Caki2 (cell line): ENCODE measurements around the gene SCAMP5. TPM values are rescaled to one million over a fixed set of nuclear protein-coding genes. Genes with fewer than 3 reads are reported as not detected.

Experiments
- DNase-seq: peaks from one replicate; pipeline ENCODE4 v3.0.0-alpha.2; 2015; ENCODE audit warnings: low read depth
- in situ Hi-C: cut with HindIII; loops from 2 replicates; pipeline ENCODE4 v1.10.0; 2016; ENCODE audit warnings: low sequenced_read_pairs, low pct_unique_long_range_greater_than_20kb, mixed read lengths
- total RNA-seq: library from RNA; depleted of rRNA; stranded (reverse); fragments of >200 nt; shearing (Covaris generic); gene quantifications from 2 replicates; pipeline ENCODE4 v1.2.3, GENCODE V29; 2014; ENCODE audit warnings: low replicate concordance

The SCAMP5 gene
- total RNA-seq, 1 experiment from 2014 or later = 0.88 TPM

DNA sequence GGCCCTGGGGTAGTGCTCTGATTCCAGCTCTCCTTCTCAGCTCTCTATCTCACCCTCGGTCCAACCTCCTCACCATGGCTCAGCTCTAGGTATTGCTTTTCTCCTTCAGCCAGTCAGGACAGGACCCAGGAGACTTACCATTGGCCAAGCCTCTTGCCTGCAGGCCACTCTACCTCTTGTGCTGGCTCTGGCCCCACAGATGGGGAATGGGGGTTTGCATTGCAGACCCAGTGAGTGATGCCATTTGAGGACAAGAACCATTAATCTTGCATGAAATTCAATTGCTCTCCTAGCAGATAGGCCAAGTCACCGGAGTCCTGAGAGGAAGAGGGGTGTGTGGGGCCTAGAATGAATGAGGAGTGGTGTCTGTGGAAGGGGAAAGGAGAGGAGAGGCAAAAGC, 32.7 kb upstream of the SCAMP5 start:
- in situ Hi-C loops = loop anchor here (25.0 kb wide), 1 partner anchor 325 kb away; no protein-coding TSS in a partner anchor

DNA sequence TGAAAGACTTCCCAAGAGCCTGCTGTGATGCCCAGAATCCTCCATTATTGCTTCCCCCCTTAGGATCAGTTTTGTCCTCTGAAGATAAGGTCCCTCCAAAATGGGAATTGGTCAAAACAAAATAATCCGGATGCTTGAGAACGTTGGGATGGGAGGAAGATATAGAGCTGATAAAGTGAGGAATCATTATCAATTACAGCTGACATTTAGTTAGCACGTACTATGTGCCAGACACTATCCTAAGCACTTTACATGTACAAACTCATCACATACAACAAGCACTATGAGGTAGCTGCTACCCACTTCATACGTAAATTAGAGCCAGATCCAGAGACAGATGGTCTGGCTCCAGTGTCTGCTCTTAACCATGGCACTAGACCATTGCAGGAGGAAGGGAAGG, 32.1 kb upstream of the SCAMP5 start:
- in situ Hi-C loops = loop anchor here (25.0 kb wide), 1 partner anchor 326 kb away; no protein-coding TSS in a partner anchor
- no peak for DNase-seq

More for the DNA sequence above, 32.7 kb upstream of the SCAMP5 start:
- no peak for DNase-seq

DNA sequence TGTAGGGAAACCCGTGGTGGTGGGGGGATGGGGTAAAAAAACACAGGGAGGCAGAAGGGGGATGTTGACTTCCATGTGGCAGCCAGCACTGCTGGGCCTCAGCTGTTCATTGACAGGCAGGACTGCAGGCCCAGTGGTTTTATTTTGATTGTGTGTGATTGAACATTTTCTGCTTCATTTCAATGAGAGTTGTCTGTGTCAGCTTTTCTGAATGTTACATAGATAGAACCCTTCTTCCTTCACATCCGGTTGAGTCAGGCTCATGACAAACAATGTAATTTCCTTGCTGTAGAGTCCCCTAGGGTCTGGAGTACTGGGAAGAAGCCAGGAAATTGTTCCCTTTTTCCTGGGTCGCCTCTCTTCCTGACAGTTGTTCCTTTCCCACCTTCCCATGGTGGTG, 30.6 kb upstream of the SCAMP5 start:
- in situ Hi-C loops = loop anchor here (25.0 kb wide), 1 partner anchor 327 kb away; no protein-coding TSS in a partner anchor
- DNase-seq = no peak

- DNase-seq = no peak
- in situ Hi-C loops = loop anchor here (25.0 kb wide), 1 partner anchor 330 kb away; no protein-coding TSS in a partner anchor
Observed at GRCh38 chr15:74967670-74968069, 27.7 kb upstream of the SCAMP5 start.

GRCh38 chr15:74976159-74976558, 19.2 kb upstream of the SCAMP5 start:
- in situ Hi-C loops = no loop called here

DNA sequence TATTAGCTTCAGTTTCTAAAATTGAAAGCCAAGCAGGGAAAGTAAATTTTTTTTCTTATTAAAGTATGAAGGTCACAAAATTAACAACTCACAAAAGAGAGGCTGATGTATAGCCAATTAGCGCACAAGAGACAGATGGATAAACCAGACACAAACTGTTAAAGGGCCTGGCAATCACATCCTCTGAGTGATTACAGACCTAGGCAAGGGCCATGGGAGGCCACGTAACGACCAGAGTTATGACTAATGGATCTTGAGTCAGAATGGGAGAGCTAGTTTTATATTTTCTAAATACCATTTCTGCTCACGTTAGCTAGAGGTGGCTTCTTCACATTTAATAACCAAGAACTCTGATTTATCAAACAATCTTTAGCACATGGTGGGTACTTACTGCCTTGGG, 17.8 kb upstream of the SCAMP5 start:
- no peak for DNase-seq
- in situ Hi-C loops = no loop called here

More at GRCh38 chr15:74976159-74976558, 19.2 kb upstream of the SCAMP5 start:
- no peak for DNase-seq

GRCh38 chr15:74978077-74978476, 17.3 kb upstream of the SCAMP5 start:
- in situ Hi-C loops = no loop called here
- no peak for DNase-seq

- in situ Hi-C loops = no loop called here
- DNase-seq = no peak
Observed at GRCh38 chr15:74978503-74978902, 16.9 kb upstream of the SCAMP5 start.

- in situ Hi-C loops = no loop called here
Observed at GRCh38 chr15:74982183-74982582, 13.2 kb upstream of the SCAMP5 start.

DNA sequence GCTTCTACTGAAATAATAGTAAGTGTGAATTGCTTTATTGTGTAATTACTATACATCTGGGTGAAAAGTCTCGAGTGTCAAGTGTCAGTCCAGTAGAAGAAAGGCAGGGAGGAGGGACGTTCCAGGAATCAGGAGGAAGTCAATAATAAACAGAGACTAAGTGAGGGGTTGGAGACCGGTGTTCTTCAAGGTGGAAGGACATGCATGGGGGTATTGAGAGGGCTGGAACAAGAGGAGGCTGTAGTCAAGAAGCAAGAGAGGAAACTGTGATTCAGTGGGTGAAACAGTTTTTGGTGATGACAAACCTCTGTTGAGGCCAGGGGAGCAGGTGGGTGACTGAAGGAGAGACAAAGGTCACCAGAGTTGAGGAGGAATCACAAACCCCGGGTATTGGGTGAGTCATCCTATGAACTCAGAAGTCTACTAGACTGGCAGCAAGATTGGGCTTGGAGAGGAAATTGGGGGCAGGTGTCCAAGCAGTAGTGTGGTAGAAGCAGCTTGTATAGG, 11.6 kb upstream of the SCAMP5 start:
- in situ Hi-C loops = no loop called here
- no peak for DNase-seq

More at GRCh38 chr15:74982183-74982582, 13.2 kb upstream of the SCAMP5 start:
- DNase-seq = no peak

DNA sequence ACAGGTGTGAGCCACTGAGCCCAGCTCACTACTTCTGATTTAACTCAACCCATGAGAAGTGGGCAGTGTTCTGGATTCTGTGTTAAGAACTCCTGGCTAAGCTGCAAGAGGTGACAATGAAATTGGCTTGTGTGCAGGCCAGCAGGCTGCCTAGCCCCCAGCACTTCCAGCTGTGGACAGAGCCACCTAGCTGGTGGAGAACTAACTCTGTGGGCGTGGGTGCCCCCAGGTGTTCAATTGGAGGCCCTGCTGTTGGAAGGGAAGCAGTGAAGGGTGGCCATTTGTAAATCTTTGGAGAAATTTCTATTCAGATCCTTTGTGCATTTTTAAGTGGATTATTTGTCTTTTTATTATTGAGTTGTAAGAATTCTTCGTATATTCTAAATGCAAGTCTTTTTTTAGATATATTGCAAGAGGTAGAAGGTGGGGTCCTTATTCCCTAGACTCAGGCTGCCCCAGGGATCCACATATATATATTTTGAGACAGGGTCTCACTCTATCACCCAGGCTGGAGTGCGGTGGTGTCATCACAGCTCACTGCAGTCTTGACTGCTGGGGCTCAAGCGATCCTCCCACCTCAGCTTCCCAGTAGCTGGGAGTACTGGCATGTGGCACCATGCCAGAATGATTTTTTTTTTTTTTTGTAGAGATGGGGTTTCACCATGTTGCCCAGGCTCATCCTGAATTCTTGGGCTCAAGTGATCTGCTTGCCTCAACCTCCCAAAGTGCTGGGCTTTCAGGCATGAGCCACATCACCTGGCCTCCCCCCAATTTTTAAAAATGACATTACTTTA, 7.2 kb upstream of the SCAMP5 start:
- in situ Hi-C loops = no loop called here
- peak; percentile 35 for DNase-seq

- DNase-seq = no peak
- in situ Hi-C loops = no loop called here
Observed at GRCh38 chr15:74989527-74989926, 5.8 kb upstream of the SCAMP5 start.

- DNase-seq = no peak
- in situ Hi-C loops = no loop called here
Observed at GRCh38 chr15:74992619-74993018, 2.7 kb upstream of the SCAMP5 start.

GRCh38 chr15:74994236-74994635, 1.1 kb upstream of the SCAMP5 start:
- DNase-seq = no peak
- in situ Hi-C loops = no loop called here

GRCh38 chr15:74994685-74995084, 678 bp upstream of the SCAMP5 start:
- in situ Hi-C loops = no loop called here
- no peak for DNase-seq

DNA sequence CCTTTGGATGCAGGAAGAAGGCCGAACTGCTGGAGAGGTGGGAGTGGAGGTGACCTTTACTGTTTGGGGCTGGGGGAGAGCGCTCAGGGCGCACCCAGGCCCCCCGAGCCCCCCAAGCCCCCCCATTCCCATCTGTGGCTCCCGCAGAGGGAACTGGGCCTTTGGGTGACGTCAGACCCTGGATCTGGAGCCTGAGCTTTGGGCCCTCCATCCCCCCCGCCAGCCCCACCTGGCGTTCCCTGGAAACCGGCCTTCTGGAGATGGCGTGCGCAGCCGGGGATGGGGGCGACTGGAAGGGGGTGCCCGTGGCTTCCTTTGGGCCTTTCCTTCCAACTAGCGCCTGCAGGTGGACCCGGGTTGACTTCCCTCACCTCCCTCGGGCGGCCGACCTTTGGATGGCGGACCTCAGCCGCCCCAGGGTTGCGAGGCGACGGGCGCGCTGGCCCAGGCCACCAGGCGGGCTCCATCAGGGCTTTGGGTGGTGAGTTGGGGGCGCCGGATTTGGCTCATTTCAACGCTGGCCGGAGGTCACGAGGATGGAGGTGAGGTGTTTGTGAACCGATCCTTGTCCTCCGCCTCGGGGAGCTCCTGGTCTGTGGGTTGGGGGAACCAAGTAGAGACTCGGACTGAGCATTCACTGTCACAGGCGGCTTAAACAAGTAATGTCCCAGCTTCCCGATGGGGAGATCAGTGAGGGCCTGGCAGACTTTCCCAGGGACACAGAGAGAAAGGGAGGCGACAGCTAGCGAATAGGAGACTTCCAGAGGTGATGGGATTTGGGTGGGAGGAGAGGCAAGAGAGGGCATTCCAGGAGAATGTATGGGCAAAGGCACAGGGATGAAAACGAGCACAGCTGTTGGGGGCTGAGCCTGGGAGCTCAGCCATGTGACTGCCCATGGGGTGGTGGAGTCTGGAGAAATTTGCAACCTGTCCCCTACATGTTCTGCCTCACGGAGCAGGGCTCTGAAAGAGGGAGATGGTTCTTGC, 709 bp downstream of the SCAMP5 start:
- DNase-seq = no peak
- in situ Hi-C loops = no loop called here

GRCh38 chr15:74997141-74997540, 1.8 kb downstream of the SCAMP5 start:
- DNase-seq = no peak
- in situ Hi-C loops = no loop called here

- in situ Hi-C loops = no loop called here
Observed at GRCh38 chr15:74997543-74997942, 2.2 kb downstream of the SCAMP5 start.

GRCh38 chr15:75001310-75001709, 5.9 kb downstream of the SCAMP5 start:
- DNase-seq = no peak
- in situ Hi-C loops = no loop called here

More at GRCh38 chr15:74997543-74997942, 2.2 kb downstream of the SCAMP5 start:
- no peak for DNase-seq
